SW480 (cell line): Measurements from ENCODE around the gene ZNHIT2.

Source experiments
- DNase-seq: peaks from one replicate; pipeline ENCODE4 v3.0.0-alpha.2; 2016; ENCODE audit warnings: low spot score

Gene ZNHIT2

DNA sequence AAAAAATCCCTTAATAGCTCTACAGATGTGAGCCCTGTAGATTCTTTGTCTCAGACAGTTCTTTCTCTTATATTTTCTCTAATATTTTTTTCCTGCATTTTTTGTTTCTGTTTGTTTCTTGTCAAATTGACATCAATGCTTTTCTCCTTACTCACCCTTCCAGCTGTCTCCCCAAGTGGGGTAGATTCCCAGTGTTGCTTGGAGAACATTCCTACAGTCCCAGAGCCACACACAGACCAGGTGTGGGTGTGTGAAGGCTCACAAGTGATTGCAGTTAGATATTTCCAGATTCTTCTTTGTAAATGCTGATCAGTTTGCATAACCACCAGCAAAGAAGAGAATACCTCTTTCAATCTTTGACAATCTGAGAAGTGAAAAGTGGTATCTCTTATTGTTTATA is 14.0 kb downstream of the ZNHIT2 start:
- DNase-seq, result no peak

GRCh38 chr11:65102142-65103095 is 15.1 kb downstream of the ZNHIT2 start:
- no peak for DNase-seq

DNA sequence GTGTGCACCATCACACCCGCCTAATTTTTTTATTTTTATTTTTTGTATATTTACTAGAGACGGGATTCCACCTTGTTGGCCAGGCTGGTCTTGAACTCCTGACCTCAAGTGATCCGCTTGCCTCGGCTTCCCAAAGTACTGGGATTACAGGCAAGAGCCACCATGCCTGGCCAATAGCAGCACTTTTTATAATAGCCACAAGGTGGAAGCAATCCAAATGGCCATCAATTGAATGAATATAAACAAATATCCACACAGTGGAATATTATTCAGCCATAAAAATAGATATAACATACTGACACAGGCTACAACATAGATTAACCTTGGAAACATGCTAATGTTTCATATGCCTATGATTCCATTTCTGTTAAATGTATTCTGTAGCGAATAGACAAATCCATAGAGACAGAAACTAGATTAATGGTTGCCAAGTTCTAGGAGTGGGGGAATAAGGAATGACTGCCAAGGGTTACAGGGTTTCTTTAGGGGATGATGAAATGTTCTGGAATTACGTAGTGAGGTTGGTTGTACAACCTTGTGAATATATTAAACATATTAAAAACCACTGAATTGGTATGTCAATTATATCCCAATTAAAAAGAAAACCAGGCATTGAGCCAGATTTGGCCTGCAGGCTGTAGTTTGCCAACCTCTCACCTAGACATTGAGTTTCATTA is 16.7 kb downstream of the ZNHIT2 start:
- no peak for DNase-seq

DNA sequence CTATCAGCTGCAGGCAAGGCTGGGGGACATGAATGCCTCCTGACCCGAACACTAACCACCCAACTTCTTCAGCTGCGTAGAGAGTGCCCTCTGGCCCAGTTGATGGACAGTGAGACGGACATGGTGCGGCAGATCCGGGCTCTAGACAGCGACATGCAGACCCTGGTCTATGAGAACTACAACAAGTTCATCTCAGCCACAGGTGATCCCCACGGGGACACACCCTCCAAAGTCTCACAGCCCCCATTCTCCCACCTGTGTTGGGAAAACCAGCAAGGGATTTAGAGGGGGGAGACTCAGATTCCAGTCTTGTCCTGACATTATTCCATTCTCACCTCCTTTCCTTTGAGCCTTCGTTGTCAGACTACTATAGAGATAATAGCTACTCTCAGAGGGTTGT is 20.6 kb downstream of the ZNHIT2 start:
- DNase-seq, result no peak

GRCh38 chr11:65095974-65096806 is 21.3 kb downstream of the ZNHIT2 start, which contains the start of gene VPS51:
Gene VPS51, plus strand, starts transcription at chr11:65096214. Its CDS starts 37 bp downstream, at chr11:65096251.
- DNase-seq, result peak; percentile 94

DNA sequence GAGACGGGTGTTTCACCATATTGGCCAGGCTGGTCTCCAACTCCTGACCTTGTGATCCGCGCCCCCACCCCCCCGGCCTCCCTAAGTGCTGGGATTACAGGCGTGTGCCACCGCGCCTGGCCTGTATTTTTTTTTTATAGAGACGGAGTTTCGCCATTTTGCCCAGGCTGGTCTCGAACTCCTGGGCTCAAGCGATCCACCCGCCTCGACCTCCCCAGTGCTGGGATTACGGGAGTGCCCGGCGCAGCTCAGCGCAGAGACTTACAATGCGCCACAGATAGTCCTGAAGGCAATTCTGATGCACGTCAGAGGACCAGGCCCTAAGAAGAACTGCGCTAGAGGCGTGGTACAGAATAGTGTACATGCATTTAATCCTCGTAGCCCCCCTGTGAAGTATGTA is 22.1 kb downstream of the ZNHIT2 start:
- no peak for DNase-seq

GRCh38 chr11:65090628-65091027 is 26.9 kb downstream of the ZNHIT2 start:
- no peak for DNase-seq

DNA sequence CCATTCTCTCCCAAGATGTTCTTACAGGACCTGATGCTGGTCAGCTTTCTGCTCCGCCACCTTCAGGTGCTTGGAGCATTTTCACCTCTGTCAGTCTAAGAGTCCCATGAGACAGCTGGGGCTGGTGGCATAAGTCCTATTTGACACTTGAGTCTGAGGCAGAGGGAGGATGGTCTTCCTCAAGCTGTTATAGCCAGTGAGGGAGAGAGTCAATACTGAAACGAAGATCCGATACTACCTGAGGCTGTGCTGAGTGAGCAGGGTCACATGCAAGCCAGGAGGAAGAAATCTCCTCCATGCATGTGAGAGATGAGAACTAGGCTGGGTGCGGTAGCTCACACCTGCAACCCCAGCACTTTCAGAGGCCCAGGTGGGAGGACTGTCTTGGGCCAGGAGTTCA is 27.9 kb downstream of the ZNHIT2 start:
- DNase-seq, result no peak

GRCh38 chr11:65087827-65088226 is 29.7 kb downstream of the ZNHIT2 start:
- DNase-seq, result no peak

DNA sequence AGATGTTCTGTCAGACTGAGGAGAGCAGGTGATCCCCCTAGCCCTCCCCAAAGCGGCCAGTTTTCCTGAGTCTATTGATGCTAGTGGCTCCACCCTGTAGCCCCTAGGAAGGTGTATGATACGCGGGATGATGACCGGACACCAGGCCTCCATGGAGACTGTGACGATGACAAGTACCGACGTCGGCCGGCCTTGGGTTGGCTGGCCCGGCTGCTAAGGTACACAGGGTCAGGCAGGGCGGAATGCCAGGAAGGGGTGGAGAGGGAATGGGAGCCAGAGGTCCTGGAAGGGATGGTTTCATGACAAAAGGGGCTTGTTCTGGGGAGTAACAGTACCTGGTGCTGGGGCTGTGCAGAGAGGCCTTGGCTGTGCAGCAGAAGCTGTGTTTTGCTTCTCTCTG is 30.3 kb downstream of the ZNHIT2 start:
- no peak for DNase-seq

- no peak for DNase-seq
These were observed 30.7 kb downstream of the ZNHIT2 start for GRCh38 chr11:65086809-65087208.

- DNase-seq, result no peak
These were observed 32.1 kb downstream of the ZNHIT2 start for GRCh38 chr11:65085446-65085845.

GRCh38 chr11:65084598-65085375 is 32.7 kb downstream of the ZNHIT2 start:
- no peak for DNase-seq

DNA sequence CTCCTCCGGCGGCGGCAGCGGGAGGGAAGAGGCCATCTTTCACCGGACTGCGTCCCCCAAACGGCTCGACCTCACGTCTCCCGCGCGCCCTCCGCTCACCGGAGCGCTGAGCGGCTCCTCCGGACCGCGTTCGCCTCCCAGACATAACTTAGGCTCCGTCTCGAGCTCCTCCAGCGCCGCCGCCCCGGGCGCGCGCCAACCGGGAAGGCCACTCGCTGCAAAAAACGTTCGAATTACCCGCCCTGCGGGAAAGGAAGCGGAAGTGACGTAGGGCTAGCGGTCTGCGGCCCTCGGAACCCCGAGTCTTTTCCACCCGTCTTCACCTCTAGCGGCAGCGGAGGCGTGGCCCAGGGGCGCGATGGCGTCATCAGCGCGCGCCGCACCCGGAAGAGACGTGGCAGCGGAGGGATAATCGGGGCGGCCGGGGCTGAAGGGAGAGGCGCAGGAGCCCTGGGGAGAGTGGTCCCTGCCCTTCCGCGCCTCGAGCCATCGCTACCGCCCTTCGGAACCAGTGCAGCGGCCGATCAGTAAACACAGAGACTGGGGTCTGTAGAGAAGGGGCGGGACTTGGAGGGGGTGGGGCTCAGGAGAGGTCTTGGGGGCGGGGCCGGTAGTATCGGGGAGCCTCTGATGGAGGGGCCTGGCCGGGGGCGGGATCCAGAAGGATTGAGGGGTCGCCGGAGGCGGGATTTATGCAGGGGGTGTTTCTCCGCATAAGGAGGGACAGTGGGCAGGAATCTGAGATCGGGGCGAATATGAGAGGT is 33.5 kb downstream of the ZNHIT2 start, which contains the start of the genes CDCA5 and ZFPL1:
TSS of gene CDCA5 (minus strand) at position 207 of the 764 bp plus-strand sequence. CDS start at position 145, 62 bp downstream.
TSS of gene ZFPL1 (plus strand) at position 389 of the 764 bp plus-strand sequence. CDS start 477 bp downstream, outside the sequence.
- DNase-seq, result peak; percentile 97

DNA sequence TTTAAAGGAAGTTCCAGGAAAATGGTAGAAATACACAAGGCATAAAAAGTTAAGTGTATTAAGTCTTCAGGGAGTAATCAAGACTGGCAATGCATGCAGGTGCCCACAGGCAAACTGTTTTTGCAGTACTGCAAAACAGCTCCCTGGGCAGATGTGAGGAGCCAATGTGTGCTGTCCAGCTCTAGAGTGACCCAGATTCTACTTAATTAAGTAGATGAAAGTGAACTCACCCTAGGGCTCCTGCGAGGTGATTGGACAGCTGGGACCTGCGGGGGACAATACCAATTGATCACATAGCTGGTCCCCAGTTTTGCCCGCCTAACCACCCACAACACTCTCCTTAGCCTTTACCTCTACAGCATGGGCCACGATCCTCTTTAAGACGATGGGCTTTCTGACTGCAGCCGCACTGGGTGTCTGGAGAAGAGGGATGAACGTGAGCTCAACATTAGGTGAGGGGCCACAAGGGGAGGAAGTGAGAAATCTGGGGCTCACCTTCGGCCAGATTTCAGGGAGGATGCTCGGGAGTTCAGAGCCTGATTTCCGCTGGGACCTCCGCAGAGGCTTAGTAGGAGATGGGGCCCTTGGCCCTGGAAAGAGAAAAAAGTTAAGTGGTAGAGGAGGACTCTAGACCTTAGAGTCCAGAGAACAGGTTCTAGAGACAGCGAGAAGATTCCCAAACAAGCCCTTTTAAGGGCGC is 34.2 kb downstream of the ZNHIT2 start:
- no peak for DNase-seq

GRCh38 chr11:65078786-65079342 is 38.6 kb downstream of the ZNHIT2 start:
- no peak for DNase-seq

DNA sequence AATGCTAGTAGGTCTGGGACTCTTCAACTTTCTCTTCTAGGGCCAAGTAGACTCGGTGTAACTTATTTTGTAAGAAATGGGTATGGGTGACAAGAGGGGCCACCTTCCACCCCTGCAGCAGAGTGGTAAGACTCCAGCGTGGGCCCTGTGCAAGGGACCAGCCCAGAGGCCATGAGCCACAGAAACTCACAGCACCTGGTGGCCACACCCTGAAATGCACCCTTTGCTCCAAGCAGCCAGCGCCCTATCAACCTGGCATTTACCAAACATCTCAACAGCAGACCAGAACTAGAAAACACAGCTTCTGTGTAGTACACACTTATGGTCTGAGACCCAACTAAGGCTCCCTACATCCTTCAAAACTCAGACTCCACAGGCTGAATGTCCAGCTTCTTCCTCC is 39.4 kb downstream of the ZNHIT2 start:
- peak; percentile 50 for DNase-seq

DNA sequence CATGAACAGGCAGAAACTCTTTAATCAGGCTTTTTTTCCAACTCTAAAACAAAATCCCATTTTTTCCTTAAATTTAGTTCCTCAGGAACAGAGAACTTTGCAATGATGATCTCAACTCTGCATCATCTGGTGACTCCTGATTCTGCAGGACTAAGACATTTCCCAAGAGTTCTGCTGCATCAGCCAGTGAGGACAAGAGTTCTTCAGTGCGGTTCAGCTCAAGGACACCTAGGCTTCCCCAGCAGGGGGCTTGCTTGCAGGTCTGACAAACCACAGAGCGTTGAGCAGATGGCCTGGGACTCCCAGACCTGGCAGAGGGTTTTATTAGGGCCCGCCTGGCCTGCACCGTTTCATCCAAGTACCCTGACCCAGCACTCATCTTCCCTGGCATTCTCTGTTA is 40.0 kb downstream of the ZNHIT2 start:
- peak; percentile 20 for DNase-seq

DNA sequence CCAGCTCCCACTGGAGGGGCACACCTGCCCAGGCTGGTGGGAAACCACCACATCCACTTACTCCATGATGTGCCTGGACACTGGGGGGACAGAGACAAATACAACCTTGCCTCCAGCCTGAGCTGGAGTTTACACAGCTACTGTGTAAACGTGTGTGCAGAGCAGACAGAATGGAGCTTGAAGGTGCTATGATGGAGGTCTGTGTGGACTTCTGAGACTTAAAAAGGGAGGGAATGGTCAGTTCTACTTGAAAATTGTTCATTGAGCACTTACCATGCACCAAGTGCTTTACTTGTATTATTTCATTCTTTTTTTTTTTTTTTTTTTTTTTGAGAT is 44.9 kb downstream of the ZNHIT2 start:
- DNase-seq, result no peak
